AG09309 (cell line): Measurements from ENCODE around the gene FBXO36.

Experiments used
- DNase-seq: peaks from one replicate; pipeline ENCODE4 v3.0.0-alpha.2; 2010; ENCODE audit warnings: low read depth
- H3K4me3 ChIP-seq: 2 replicates; pipeline ENCODE4 v1.5.1; 2011; ENCODE audit warnings: mild to moderate bottlenecking, low read depth, low read length, moderate library complexity; ENCODE audit not compliant: control insufficient read depth
- TF ChIP-seq, protein P1 (sequence below): IDR thresholded peaks from 2 replicates; pipeline ENCODE4 v1.5.1; 2011; ENCODE audit warnings: mild to moderate bottlenecking, low read depth, low read length, inconsistent platforms; ENCODE audit not compliant: insufficient read depth, control insufficient read depth; ENCODE audit errors: missing control alignments

The FBXO36 gene

DNA sequence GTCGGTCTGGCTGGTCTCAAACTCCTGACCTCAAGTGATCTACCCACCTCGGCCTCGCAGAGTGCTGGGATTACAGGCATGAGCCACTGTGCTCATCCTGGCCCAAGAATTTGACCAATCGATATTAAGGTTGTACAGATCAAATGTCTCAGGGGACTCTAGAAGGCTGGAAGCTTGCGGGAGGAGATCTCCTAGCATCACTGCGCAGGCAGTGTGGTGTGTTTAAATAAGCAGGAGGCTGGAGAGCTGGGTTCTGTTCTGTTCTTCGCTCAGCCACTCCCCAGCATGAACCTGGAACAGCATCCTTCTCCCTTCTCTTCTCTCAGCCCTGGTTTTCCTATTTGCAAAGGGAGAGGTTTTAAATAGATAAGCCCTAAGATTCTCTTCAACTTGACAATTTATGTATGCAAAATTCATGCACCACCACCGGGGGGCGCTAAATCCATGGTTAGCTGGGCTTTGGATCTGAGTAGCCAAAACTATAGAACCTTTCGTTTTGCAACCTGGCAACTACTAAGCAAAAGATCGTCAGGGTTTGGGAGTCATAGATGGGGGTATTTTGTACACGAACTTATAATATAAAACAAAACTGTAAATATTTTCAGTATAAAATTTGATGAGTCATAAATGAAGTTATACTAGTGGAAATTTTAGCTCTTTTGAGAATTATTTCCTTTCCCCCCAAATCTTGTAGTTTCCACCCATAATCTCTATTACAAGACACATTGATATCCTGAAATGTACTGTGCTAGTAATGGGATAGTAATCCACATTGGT is 85.8 kb downstream of the FBXO36 start:
- TF ChIP-seq, protein P1, sequence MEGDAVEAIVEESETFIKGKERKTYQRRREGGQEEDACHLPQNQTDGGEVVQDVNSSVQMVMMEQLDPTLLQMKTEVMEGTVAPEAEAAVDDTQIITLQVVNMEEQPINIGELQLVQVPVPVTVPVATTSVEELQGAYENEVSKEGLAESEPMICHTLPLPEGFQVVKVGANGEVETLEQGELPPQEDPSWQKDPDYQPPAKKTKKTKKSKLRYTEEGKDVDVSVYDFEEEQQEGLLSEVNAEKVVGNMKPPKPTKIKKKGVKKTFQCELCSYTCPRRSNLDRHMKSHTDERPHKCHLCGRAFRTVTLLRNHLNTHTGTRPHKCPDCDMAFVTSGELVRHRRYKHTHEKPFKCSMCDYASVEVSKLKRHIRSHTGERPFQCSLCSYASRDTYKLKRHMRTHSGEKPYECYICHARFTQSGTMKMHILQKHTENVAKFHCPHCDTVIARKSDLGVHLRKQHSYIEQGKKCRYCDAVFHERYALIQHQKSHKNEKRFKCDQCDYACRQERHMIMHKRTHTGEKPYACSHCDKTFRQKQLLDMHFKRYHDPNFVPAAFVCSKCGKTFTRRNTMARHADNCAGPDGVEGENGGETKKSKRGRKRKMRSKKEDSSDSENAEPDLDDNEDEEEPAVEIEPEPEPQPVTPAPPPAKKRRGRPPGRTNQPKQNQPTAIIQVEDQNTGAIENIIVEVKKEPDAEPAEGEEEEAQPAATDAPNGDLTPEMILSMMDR = peak; percentile 80
- DNase-seq = peak; percentile 35
- H3K4me3 ChIP-seq = no peak overlapping the region

DNA sequence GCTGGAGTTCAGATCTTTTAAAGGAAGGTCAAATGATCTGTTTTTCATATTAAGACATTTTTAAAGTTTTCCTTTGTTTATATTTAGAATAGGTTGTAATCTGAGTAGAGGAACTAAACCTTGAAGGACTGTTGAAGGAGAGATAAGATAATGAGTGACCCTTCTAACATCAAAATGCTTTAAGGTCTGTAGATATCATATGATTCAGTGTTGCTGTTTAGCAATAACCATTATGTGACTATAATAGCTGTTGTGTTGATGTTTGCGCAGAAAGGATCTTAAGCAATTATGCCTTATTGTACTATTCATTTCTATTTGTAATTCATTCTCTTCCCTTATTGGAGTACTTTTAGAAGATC is 86.4 kb downstream of the FBXO36 start:
- TF ChIP-seq, protein P1 = no peak
- DNase-seq = no peak
- no peak overlapping the region for H3K4me3 ChIP-seq

DNA sequence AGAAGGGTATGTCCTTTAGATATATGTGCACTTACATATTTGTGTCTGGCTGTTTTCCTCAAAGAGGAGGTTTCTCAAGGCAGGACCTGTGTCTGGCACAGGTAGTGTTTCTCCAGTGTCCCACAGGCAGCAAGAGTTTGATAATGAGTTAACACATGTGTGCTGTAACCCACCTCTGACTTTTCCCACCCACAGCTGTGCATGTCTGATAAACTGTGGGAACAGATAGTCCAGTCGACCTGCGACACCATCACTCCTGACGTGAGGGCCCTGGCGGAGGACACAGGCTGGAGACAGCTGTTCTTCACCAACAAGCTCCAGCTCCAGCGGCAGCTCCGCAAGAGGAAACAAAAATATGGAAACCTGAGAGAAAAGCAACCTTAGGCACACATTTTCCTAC is 88.2 kb downstream of the FBXO36 start:
- H3K4me3 ChIP-seq = no peak overlapping the region
- TF ChIP-seq, protein P1 = no peak
- no peak for DNase-seq

DNA sequence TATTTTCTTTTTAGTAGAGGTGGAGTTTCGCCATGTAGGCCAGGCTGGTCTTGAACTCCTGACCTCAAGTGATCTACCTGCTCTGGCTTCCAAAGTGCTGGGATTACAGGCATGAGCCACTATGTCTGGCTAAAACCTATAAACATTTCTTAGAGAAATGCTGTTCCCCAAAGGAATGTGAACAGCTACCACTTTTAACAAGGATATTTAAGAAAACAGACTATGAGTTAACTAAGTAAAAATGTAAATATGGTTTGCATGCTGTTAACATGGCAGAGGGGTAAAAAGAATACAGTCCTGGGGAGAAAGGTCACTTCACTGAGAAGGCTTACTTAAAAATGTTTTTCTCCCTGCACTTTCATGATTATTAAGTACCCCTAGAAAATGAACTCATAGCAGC is 89.3 kb downstream of the FBXO36 start:
- TF ChIP-seq, protein P1 = no peak
- no peak for DNase-seq

DNA sequence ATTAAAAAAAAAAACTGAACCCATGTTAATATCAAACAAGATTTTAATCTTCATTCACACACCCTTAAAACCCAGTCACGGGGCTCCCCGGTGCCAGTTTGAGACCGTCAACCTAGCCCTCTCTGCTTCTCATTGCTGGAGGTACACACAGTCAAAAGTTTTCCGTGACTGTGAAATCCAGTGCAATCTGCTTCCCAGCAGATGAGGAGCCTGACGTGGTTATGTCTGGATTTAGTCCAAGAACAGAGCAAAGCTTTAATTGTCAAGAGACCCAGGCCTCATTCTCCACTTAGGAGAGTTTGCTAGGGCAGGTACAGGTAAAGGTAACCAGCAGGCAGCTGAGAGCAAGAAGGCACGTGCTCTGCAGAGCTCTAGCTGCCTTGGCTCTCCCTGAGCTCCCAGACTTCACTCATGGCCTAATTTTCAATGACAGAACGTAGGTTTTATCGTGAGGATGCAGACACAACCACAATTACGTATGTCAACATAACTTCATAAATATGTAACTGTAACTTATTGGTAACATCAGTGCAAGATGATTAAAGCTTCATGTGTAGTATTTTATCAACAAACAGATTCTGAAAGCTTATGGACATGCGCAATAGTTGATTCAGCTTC is 90.1 kb downstream of the FBXO36 start:
- DNase-seq = no peak
- TF ChIP-seq, protein P1 = no peak
- no peak overlapping the region for H3K4me3 ChIP-seq

More for the DNA sequence above, 89.3 kb downstream of the FBXO36 start:
- H3K4me3 ChIP-seq = no peak overlapping the region

DNA sequence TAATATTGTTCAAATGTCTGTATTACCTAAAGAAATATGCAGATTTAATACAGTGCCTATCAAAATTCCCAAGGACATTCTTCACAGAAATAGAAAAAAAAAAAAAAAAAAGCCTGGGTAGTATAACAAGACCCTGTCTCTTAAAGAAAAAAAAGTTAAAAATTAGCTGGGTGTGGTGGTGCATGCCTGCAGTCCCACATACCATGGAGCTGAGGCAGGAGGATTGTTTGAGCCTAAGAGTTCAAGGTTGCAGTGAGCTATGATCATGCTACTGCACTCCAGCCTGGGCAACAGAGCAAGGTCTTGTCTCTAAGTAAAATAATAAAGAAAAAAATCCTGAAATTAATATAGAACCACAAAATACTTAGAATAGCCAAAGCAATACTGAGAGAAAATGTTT is 94.5 kb downstream of the FBXO36 start:
- DNase-seq = no peak
- TF ChIP-seq, protein P1 = no peak
- H3K4me3 ChIP-seq = no peak overlapping the region
